Endothelial cell of umbilical vein (primary cell): Measurements from ENCODE around the gene STK17A. TPM values are rescaled to one million over a fixed set of nuclear protein-coding genes. Genes with fewer than 3 reads are reported as not detected.

Source experiments
- BruUV-seq: library from RNA; stranded (reverse); fragments of 400-500 nt; replicated peaks from 2 replicates; lab custom pipeline; 2021; lab: Mats Ljungman, UMichigan
- CTCF ChIA-PET: fragments of 300-600, 350-600 bp; sonication (Branson Sonifier 250); formaldehyde crosslinking; loops from one replicate; lab custom pipeline; 2021; ENCODE audit warnings: antibody characterized with exemption, inconsistent platforms; lab: Charles Lee
- POLR2A ChIA-PET: fragments of 300-600, 350-600 bp; sonication (Branson Sonifier 250); formaldehyde crosslinking; loops from one replicate; lab custom pipeline; 2021; ENCODE audit warnings: antibody characterized with exemption, inconsistent platforms; lab: Charles Lee
- DNase-seq: peaks from one replicate; pipeline ENCODE4 v3.0.0-alpha.2; 2011; ENCODE audit warnings: low read depth, low spot score
- FAIRE-seq: peaks from 2 replicates; lab custom pipeline; 2011; peaks lifted over from hg19 to GRCh38; lab: Jason Lieb, UNC
- H2AFZ ChIP-seq: 2 replicates; pipeline ENCODE4 v1.6.0; 2012; ENCODE audit warnings: low read depth, low read length, control low read depth, inconsistent platforms
- H3K27ac ChIP-seq: 2 replicates; pipeline ENCODE4 v1.5.1; 2011; ENCODE audit warnings: low read depth, mild to moderate bottlenecking, control low read depth, low read length, moderate library complexity; ENCODE audit not compliant: insufficient read depth
- H3K27me3 ChIP-seq, 2 experiments: 2 replicates each; pipeline versions ENCODE4 v1.6.0 to v1.6.1; 2011; ENCODE audit warnings: low read length in 2 of 2, mixed read lengths in 1 of 2; ENCODE audit not compliant: control insufficient read depth in 2 of 2, insufficient read depth in 2 of 2
- H3K36me3 ChIP-seq, 2 experiments: 2 replicates in 1 of 2; 3 replicates in 1 of 2; pipeline ENCODE4 v1.5.1; 2011; ENCODE audit warnings: low read length in 2 of 2, mild to moderate bottlenecking in 1 of 2, moderate library complexity in 1 of 2; ENCODE audit not compliant: control insufficient read depth in 2 of 2, insufficient read depth in 2 of 2; ENCODE audit errors: extremely low read depth in 1 of 2
- H3K4me1 ChIP-seq: 3 replicates; pipeline ENCODE4 v1.5.1; 2011; ENCODE audit warnings: mild to moderate bottlenecking, low read length; ENCODE audit not compliant: control insufficient read depth, insufficient read depth; ENCODE audit errors: extremely low read depth
- H3K4me2 ChIP-seq: 2 replicates; pipeline ENCODE4 v1.6.1; 2011; ENCODE audit warnings: low read length, control low read depth, mixed read lengths; ENCODE audit not compliant: insufficient read depth
- H3K4me3 ChIP-seq, 3 experiments: fragments of 200-600 bp in 1 of 3; sonication (generic), shearing (Covaris generic) in 1 of 3; replicated peaks in 1 of 3; 2 replicates each; pipeline ENCODE4 v1.5.1; 2011 to 2016; ENCODE audit warnings: control low read depth in 3 of 3, low read length in 3 of 3, mild to moderate bottlenecking in 2 of 3, inconsistent platforms in 1 of 3, low read depth in 1 of 3, moderate library complexity in 1 of 3; ENCODE audit not compliant: insufficient read depth in 1 of 3
- H3K79me2 ChIP-seq: 2 replicates; pipeline ENCODE4 v1.6.0; 2012; ENCODE audit warnings: low read length, inconsistent platforms; ENCODE audit not compliant: control insufficient read depth, insufficient read depth
- H3K9ac ChIP-seq: replicated peaks from 2 replicates; pipeline ENCODE3; 2011; ENCODE audit warnings: low read length, control low read depth; ENCODE audit not compliant: insufficient read depth; ENCODE audit errors: extremely low read depth
- H3K9me1 ChIP-seq: replicated peaks from 3 replicates; pipeline ENCODE4 v1.6.0; 2011; ENCODE audit warnings: mild to moderate bottlenecking, low read length; ENCODE audit not compliant: control insufficient read depth, insufficient read depth; ENCODE audit errors: extremely low read depth
- H3K9me3 ChIP-seq: replicated peaks from 2 replicates; pipeline ENCODE4 v1.5.1; 2012; ENCODE audit warnings: low read length, inconsistent platforms; ENCODE audit not compliant: control insufficient read depth, insufficient read depth
- H4K20me1 ChIP-seq: replicated peaks from 2 replicates; pipeline ENCODE3; 2011; ENCODE audit warnings: mild to moderate bottlenecking, low read length; ENCODE audit not compliant: control insufficient read depth, insufficient read depth; ENCODE audit errors: extremely low read depth
- EZH2 ChIP-seq: IDR thresholded peaks from 2 replicates; pipeline ENCODE4 v1.6.1; 2012; ENCODE audit warnings: borderline replicate concordance, low read depth, mild to moderate bottlenecking, moderate library complexity, low read length, inconsistent platforms; ENCODE audit not compliant: severe bottlenecking
- FOS ChIP-seq: IDR thresholded peaks from 2 replicates; pipeline ENCODE4 v1.6.1; 2011; ENCODE audit warnings: mild to moderate bottlenecking, low read length, moderate library complexity, borderline replicate concordance; ENCODE audit not compliant: insufficient read depth
- GATA2 ChIP-seq: IDR thresholded peaks from 2 replicates; pipeline ENCODE4 v1.7.0; 2011; ENCODE audit warnings: low read depth, mild to moderate bottlenecking, moderate library complexity, mixed read lengths, low read length; ENCODE audit not compliant: insufficient read length, insufficient read depth
- JUN ChIP-seq: IDR thresholded peaks from 2 replicates; pipeline ENCODE4 v1.6.1; 2011; ENCODE audit warnings: borderline replicate concordance, low read depth; ENCODE audit not compliant: insufficient read length, insufficient read depth
- POLR2AphosphoS5 ChIP-seq: IDR thresholded peaks from 2 replicates; pipeline ENCODE4 v1.6.1; 2012; ENCODE audit warnings: low read depth, mild to moderate bottlenecking, control low read depth, low read length, moderate library complexity; ENCODE audit not compliant: insufficient read depth
- dilution Hi-C: fragments of 300-500 bp; cut with MboI; formaldehyde crosslinking; loops from one replicate; pipeline ENCODE4 v1.15.0; 2019; ENCODE audit warnings: low sequenced_read_pairs; ENCODE audit not compliant: extremely low pct_ligation_motif_present
- intact Hi-C: fragments of 100-400 bp; cut with micrococcal nuclease; formaldehyde crosslinking; loops from one replicate; pipeline ENCODE4 v1.10.0; 2022
- polyA plus RNA-seq, 4 experiments: library from polyadenylated mRNA; depleted of rRNA in 3 of 4; stranded (reverse) in 3 of 4; unstranded in 1 of 4; fragments of >200 nt; gene quantifications; 2 replicates each; pipeline versions ENCODE4 v1.2.1 to v1.2.3, GENCODE V29; 2011 to 2012; ENCODE audit warnings: missing spikeins in 1 of 4
- total RNA-seq: library from RNA; stranded (reverse); gene quantifications from 2 replicates; pipeline ENCODE4 v1.2.3, GENCODE V29; 2021
- TF ChIP-seq, protein P1 (sequence below): IDR thresholded peaks from 2 replicates; pipeline ENCODE4 v1.6.1; 2011; ENCODE audit not compliant: insufficient read depth, insufficient read length
- TF ChIP-seq, protein P2 (sequence below), 2 donors: IDR thresholded peaks; 1 replicate in 1 of 2; 2 replicates in 1 of 2; pipeline ENCODE4 v1.5.1; 2011; ENCODE audit warnings: low read length in 2 of 2, mild to moderate bottlenecking in 2 of 2, moderate library complexity in 2 of 2, control low read depth in 1 of 2, inconsistent platforms in 1 of 2, low read depth in 1 of 2; ENCODE audit not compliant: insufficient read depth in 1 of 2; ENCODE audit errors: extremely low read depth in 1 of 2

Gene STK17A
- total and polyA plus RNA-seq, 2 donors (not counting 3 experiments of a cell fraction or from before 2014, with no cell fraction given) = 11.7 to 58.8 TPM

DNA sequence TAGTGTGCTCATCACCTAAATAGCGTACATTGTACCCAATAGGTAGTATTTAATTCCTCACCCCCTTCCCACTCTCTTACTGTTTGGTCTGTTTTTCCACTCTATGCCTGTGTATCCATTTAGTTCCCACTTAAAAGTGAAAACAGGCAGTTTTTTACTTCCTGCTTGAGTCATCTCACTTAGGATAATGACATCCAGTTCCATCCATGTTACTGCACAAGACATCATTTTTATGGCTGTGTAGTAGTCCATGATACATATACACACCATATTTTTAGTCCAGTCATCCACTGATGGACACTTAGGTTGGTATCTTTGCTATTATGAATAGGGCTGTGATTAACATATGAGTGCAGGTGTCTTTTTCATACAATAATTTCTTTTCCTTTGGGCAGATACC is 10.1 kb downstream of the STK17A start:
- ChIA-PET POLR2A (no interaction called here), CTCF (interaction anchor here (0.8 to 2.4 kb wide), 2 partner anchors 10 to 23 kb away, joined by 4 to 19 read pairs; partner anchors contain the start of gene STK17A)
- H3K9me1 ChIP-seq = no peaks in the 10 kb centered on the region
- no peak for TF ChIP-seq JUN
- no peak for TF ChIP-seq POLR2AphosphoS5
- no peak for TF ChIP-seq EZH2
- TF ChIP-seq GATA2 = no peak
- TF ChIP-seq, protein P1, sequence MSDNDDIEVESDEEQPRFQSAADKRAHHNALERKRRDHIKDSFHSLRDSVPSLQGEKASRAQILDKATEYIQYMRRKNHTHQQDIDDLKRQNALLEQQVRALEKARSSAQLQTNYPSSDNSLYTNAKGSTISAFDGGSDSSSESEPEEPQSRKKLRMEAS = no peak
- TF ChIP-seq, protein P2, sequence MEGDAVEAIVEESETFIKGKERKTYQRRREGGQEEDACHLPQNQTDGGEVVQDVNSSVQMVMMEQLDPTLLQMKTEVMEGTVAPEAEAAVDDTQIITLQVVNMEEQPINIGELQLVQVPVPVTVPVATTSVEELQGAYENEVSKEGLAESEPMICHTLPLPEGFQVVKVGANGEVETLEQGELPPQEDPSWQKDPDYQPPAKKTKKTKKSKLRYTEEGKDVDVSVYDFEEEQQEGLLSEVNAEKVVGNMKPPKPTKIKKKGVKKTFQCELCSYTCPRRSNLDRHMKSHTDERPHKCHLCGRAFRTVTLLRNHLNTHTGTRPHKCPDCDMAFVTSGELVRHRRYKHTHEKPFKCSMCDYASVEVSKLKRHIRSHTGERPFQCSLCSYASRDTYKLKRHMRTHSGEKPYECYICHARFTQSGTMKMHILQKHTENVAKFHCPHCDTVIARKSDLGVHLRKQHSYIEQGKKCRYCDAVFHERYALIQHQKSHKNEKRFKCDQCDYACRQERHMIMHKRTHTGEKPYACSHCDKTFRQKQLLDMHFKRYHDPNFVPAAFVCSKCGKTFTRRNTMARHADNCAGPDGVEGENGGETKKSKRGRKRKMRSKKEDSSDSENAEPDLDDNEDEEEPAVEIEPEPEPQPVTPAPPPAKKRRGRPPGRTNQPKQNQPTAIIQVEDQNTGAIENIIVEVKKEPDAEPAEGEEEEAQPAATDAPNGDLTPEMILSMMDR (IDR thresholded peaks at IDR 0.05; ENCODE audit: extremely low read depth in 1 of 2, insufficient read depth in 1 of 2, low read depth in 1 of 2, low read length in 2 of 2) = no peak
- no peak for TF ChIP-seq FOS
- FAIRE-seq = no peak
- peaks cover 13% of the 10 kb centered on the region for H3K4me1 ChIP-seq
- no peak overlapping the region for H3K4me3 ChIP-seq
- no peak overlapping the region for H3K27ac ChIP-seq
- H3K36me3 ChIP-seq = peaks cover 0 to 2% of the 10 kb centered on the region in 2 experiments
- H3K4me2 ChIP-seq = no peak overlapping the region
- H3K9me3 ChIP-seq = no peaks in the 10 kb centered on the region
- H2AFZ ChIP-seq = no peak overlapping the region
- no TSS peak for BruUV-seq
- H4K20me1 ChIP-seq = peaks cover 14% of the 10 kb centered on the region
- H3K9ac ChIP-seq = no peak overlapping the region
- dilution Hi-C loops = loop anchor here (25.0 kb wide), 1 partner anchor 119 kb away; no protein-coding TSS in a partner anchor
- intact Hi-C loops = no loop called here
- no peak for DNase-seq
- H3K27me3 ChIP-seq = no peaks in the 10 kb centered on the region
- peaks cover 100% of the 10 kb centered on the region for H3K79me2 ChIP-seq
